Mesenchymal stem cell (in vitro differentiated cells and primary cell): ENCODE measurements around the gene LRP6. TPM values are rescaled to one million over a fixed set of nuclear protein-coding genes. Genes with fewer than 3 reads are reported as not detected.
"Not testable (repeated sequence)": the region's sequence is repeated elsewhere in the genome, so short reads cannot be mapped to it uniquely, and the experiment has no call there.

Source experiments
- DNase-seq: peaks from one replicate; pipeline ENCODE4 v3.0.0-alpha.2; 2013
- H2AFZ ChIP-seq: one replicate; pipeline ENCODE4 v1.6.1; 2013; ENCODE audit warnings: low read depth, mild to moderate bottlenecking, control low read depth, inconsistent platforms, low read length, moderate library complexity
- H2AK5ac ChIP-seq: 2 replicates; pipeline ENCODE4 v1.6.1; 2013; ENCODE audit warnings: low read length, moderate library complexity, mild to moderate bottlenecking, inconsistent platforms; ENCODE audit not compliant: severe bottlenecking
- H2BK120ac ChIP-seq: one replicate; pipeline ENCODE4 v1.6.1; 2013; ENCODE audit warnings: low read depth, mild to moderate bottlenecking, inconsistent platforms, low read length, moderate library complexity
- H2BK12ac ChIP-seq, 2 experiments: one replicate each; pipeline ENCODE4 v1.6.1; 2013; ENCODE audit warnings: inconsistent platforms in 2 of 2, low read length in 2 of 2, mild to moderate bottlenecking in 2 of 2, moderate library complexity in 2 of 2, control low read depth in 1 of 2
- H2BK15ac ChIP-seq: one replicate; pipeline ENCODE4 v1.6.1; 2013; ENCODE audit warnings: mild to moderate bottlenecking, low read depth, inconsistent platforms; ENCODE audit not compliant: poor library complexity, severe bottlenecking
- H2BK5ac ChIP-seq: 2 replicates; pipeline ENCODE4 v1.6.1; 2013; ENCODE audit warnings: low read depth, mild to moderate bottlenecking, low read length, control low read depth, inconsistent platforms; ENCODE audit not compliant: poor library complexity, severe bottlenecking
- H3K14ac ChIP-seq, 2 experiments: one replicate each; pipeline ENCODE4 v1.6.1; 2013; ENCODE audit warnings: inconsistent platforms in 2 of 2, low read length in 2 of 2, control low read depth in 1 of 2, mild to moderate bottlenecking in 1 of 2, moderate library complexity in 1 of 2
- H3K18ac ChIP-seq, 2 experiments: one replicate each; pipeline ENCODE4 v1.6.1; 2013; ENCODE audit warnings: inconsistent platforms in 2 of 2, low read length in 2 of 2, control low read depth in 1 of 2, low read depth in 1 of 2, mild to moderate bottlenecking in 1 of 2
- H3K23ac ChIP-seq, 2 experiments: one replicate each; pipeline ENCODE4 v1.6.1; 2013; ENCODE audit warnings: inconsistent platforms in 2 of 2, low read length in 2 of 2, mild to moderate bottlenecking in 2 of 2, moderate library complexity in 2 of 2, control low read depth in 1 of 2
- H3K27ac ChIP-seq: 2 replicates; pipeline ENCODE4 v1.5.1; 2013; ENCODE audit warnings: mild to moderate bottlenecking, moderate library complexity, low read length, control low read depth, inconsistent platforms; ENCODE audit not compliant: poor library complexity, severe bottlenecking
- H3K27me3 ChIP-seq, 2 experiments: 2 replicates each; pipeline versions ENCODE4 v1.6.1 to v1.7.0; 2013; ENCODE audit warnings: low read length in 2 of 2, mild to moderate bottlenecking in 2 of 2, moderate library complexity in 2 of 2, control low read depth in 1 of 2, inconsistent platforms in 1 of 2; ENCODE audit not compliant: control insufficient read depth in 1 of 2, insufficient read depth in 1 of 2
- H3K36me3 ChIP-seq, 2 experiments: 2 replicates each; pipeline versions ENCODE4 v1.6.1 to v1.7.0; 2013; ENCODE audit warnings: low read length in 2 of 2, control low read depth in 1 of 2, inconsistent platforms in 1 of 2, low read depth in 1 of 2, mild to moderate bottlenecking in 1 of 2; ENCODE audit not compliant: insufficient read depth in 2 of 2, control insufficient read depth in 1 of 2
- H3K4ac ChIP-seq, 2 experiments: one replicate each; pipeline ENCODE4 v1.6.1; 2013; ENCODE audit warnings: inconsistent platforms in 2 of 2, low read length in 2 of 2, mild to moderate bottlenecking in 2 of 2, moderate library complexity in 2 of 2, control low read depth in 1 of 2, low read depth in 1 of 2
- H3K4me1 ChIP-seq: 2 replicates; pipeline ENCODE4 v1.6.1; 2013; ENCODE audit warnings: low read depth, low read length, control low read depth; ENCODE audit not compliant: control insufficient read depth, insufficient read depth
- H3K4me2 ChIP-seq: 2 replicates; pipeline ENCODE4 v1.6.1; 2013; ENCODE audit warnings: low read length, mild to moderate bottlenecking, inconsistent platforms; ENCODE audit not compliant: poor library complexity, severe bottlenecking
- H3K4me3 ChIP-seq, 2 experiments: 2 replicates each; pipeline versions ENCODE4 v1.5.1 to v1.7.0; 2013; ENCODE audit warnings: low read length in 2 of 2, mild to moderate bottlenecking in 2 of 2, control low read depth in 1 of 2, low read depth in 1 of 2; ENCODE audit not compliant: insufficient read depth in 1 of 2
- H3K79me1 ChIP-seq: replicated peaks from 2 replicates; pipeline ENCODE4 v1.6.1; 2013; ENCODE audit warnings: mild to moderate bottlenecking, control low read depth, low read length, inconsistent platforms; ENCODE audit not compliant: poor library complexity, severe bottlenecking
- H3K9ac ChIP-seq: 2 replicates; pipeline ENCODE4 v1.7.0; 2013; ENCODE audit warnings: mild to moderate bottlenecking, low read length, moderate library complexity
- H3K9me3 ChIP-seq: 2 replicates; pipeline ENCODE4 v1.7.0; 2013; ENCODE audit warnings: mild to moderate bottlenecking, low read length; ENCODE audit not compliant: control insufficient read depth
- H4K8ac ChIP-seq: one replicate; pipeline ENCODE4 v1.6.1; 2013; ENCODE audit warnings: inconsistent platforms, mild to moderate bottlenecking, low read length, moderate library complexity
- H4K91ac ChIP-seq: one replicate; pipeline ENCODE4 v1.6.1; 2013; ENCODE audit warnings: mild to moderate bottlenecking, low read length, inconsistent platforms
- WGBS: methylation state at CpG from one replicate; pipeline ENCODE4 v1.1.7; 2013; ENCODE audit warnings: mixed read lengths; 5-methylcytosine and 5-hydroxymethylcytosine counted together
- polyA plus RNA-seq, 2 experiments: library from polyadenylated mRNA; stranded (reverse); fragments of 200-250 nt; gene quantifications; one replicate each; pipeline ENCODE4 v1.2.3, GENCODE V29; 2013

Gene LRP6
- polyA plus RNA-seq (2013, experiment 1 of 2) = 20.2 TPM
- 16.9 TPM for polyA plus RNA-seq (2013, experiment 2 of 2)

- H3K23ac ChIP-seq = peak within 1 kb of the TSS in 1 of 2 experiments; percentile 99
- H3K14ac ChIP-seq = peak within 1 kb of the TSS; percentile 16 to 100
- H2BK12ac ChIP-seq = peak within 1 kb of the TSS; percentile 93 to 100
- H4K8ac ChIP-seq = peak within 1 kb of the TSS; percentile 98
- 1% methylated on average over 69 of the region's 92 CpGs for WGBS
- H3K18ac ChIP-seq = peak within 1 kb of the TSS; percentile 99 to 100
- H3K79me1 ChIP-seq = peaks cover 6% of the 10 kb centered on the region
- H3K4me1 ChIP-seq = peaks cover 6% of the 10 kb centered on the region
- peak within 1 kb of the TSS; percentile 100 for H3K27ac ChIP-seq
- no peaks in the 10 kb centered on the region for H3K36me3 ChIP-seq
- peak within 1 kb of the TSS; percentile 100 for H2BK5ac ChIP-seq
- H4K91ac ChIP-seq = peak within 1 kb of the TSS; percentile 99
- H2BK15ac ChIP-seq = peak within 1 kb of the TSS; percentile 82
- peak within 1 kb of the TSS; percentile 91 for H3K4me2 ChIP-seq
- H3K4me3 ChIP-seq = peak within 1 kb of the TSS; percentile 88
- H2AFZ ChIP-seq = peak within 1 kb of the TSS; percentile 100
- peak within 1 kb of the TSS; percentile 91 for H2AK5ac ChIP-seq
- no peaks in the 10 kb centered on the region for H3K9me3 ChIP-seq
- H3K27me3 ChIP-seq = no peaks in the 10 kb centered on the region
- H2BK120ac ChIP-seq = peak within 1 kb of the TSS; percentile 100
- DNase-seq = peak; percentile 97
- peak within 1 kb of the TSS; percentile 66 to 100 for H3K4ac ChIP-seq
- H3K9ac ChIP-seq = peak within 1 kb of the TSS; percentile 100
Observed at GRCh38 chr12:12266873-12267741, at the start of gene LRP6. TSS of gene LRP6 (minus strand) at chr12:12267044. CDS start at chr12:12266735, 309 bp downstream.

- Histone ChIP-seq H3K27me3 (no peaks in the 10 kb centered on the region), H3K9ac (no peak overlapping the region)
Observed at GRCh38 chr12:12315838-12316237, 49.0 kb upstream of the LRP6 start.

DNA sequence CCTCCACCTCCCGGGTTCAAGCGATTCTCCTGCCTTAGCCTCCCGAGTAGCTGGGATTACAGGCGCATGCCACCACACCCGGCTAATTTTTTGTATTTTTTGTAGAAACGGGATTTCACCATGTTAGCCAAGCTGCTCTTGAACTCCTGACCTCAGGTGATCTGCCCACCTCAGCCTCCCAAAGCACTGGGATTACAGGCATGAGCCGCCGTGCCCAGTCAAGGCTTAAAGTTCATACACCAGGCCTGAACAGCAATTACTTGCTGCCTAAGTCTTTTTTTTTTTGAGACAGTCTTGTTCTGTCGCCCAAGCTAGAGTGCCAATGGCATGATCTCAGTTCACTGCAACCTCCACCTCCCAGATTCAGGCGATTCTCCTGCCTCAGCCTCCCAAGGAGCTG, 43.9 kb upstream of the LRP6 start:
- H2BK12ac ChIP-seq, H2BK5ac ChIP-seq, H2BK120ac ChIP-seq, H3K27me3 ChIP-seq, H3K79me1 ChIP-seq, H3K36me3 ChIP-seq, H2BK15ac ChIP-seq, H3K4me3 ChIP-seq, DNase-seq, H3K18ac ChIP-seq, H2AFZ ChIP-seq, H4K91ac ChIP-seq, H3K23ac ChIP-seq, H3K9me3 ChIP-seq, H3K4me1 ChIP-seq, H3K9ac ChIP-seq, H4K8ac ChIP-seq, H3K27ac ChIP-seq, H3K4me2 ChIP-seq, H3K4ac ChIP-seq, H3K14ac ChIP-seq, H2AK5ac ChIP-seq: not testable (repeated sequence)
- WGBS = 90% methylated on average over 9 of the region's 10 CpGs

More at GRCh38 chr12:12315838-12316237, 49.0 kb upstream of the LRP6 start:
- DNase-seq = no peak
- Histone ChIP-seq H3K18ac (no peak overlapping the region), H3K23ac (no peak overlapping the region), H3K9me3 (no peaks in the 10 kb centered on the region), H3K4me1 (peaks cover 4% of the 10 kb centered on the region), H3K4me3 (no peak overlapping the region), H2BK120ac (no peak overlapping the region), H4K91ac (no peak overlapping the region), H2BK12ac (no peak overlapping the region), H3K27ac (no peak overlapping the region), H3K36me3 (no peaks in the 10 kb centered on the region), H4K8ac (no peak overlapping the region), H3K4ac (no peak overlapping the region), H3K14ac (no peak overlapping the region), H2AFZ (no peak overlapping the region), H2AK5ac (no peak overlapping the region), H2BK5ac (no peak overlapping the region), H3K79me1 (no peaks in the 10 kb centered on the region), H3K4me2 (no peak overlapping the region), H2BK15ac (no peak overlapping the region)

DNA sequence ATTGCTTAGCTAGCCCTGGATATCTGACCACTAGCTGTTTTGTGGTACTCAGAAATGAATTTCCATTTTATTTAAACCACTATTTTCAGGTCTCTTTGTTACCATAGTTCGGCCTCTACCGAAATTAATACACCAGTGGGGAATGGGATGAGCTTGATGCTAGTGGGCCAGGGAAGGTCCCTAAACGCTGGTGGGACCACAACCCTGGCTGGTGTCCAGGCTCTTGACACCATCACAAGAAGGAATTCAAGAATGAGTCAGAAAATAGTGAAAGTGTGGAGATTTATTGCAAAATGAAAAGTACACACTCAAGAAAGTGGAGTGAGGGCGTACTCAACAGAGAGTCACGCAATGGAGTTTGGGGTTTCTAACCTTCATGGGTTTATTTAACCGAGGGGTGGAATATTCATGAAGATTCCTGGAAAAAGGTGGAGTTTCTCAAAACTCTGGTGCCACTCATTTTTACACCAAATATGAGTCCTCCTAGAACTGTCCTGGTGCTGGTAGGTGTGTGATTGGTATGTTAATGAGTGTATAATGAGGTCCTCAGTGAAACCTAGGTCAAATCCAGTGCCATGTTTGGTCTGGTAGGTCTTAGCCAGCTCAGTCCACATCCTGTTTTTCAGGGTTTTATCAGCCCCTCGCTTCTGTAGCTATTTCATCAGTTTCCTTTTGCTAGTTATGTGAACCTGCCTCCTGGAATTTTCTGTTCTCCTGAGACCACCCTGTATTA, 38.9 kb upstream of the LRP6 start:
- Histone ChIP-seq H3K4me3 (no peak overlapping the region), H3K4me1 (no peaks in the 10 kb centered on the region), H3K36me3 (no peaks in the 10 kb centered on the region), H3K14ac (no peak overlapping the region), H3K79me1 (no peaks in the 10 kb centered on the region), H4K8ac (no peak overlapping the region), H3K9me3 (no peaks in the 10 kb centered on the region), H2BK15ac (no peak overlapping the region), H4K91ac (no peak overlapping the region), H2BK5ac (no peak overlapping the region), H2BK12ac (no peak overlapping the region), H3K4me2 (no peak overlapping the region), H3K27me3 (no peaks in the 10 kb centered on the region), H3K23ac (no peak overlapping the region), H2AFZ (no peak overlapping the region), H3K4ac (no peak overlapping the region), H3K27ac (no peak overlapping the region), H3K9ac (no peak overlapping the region), H2BK120ac (no peak overlapping the region), H2AK5ac (no peak overlapping the region), H3K18ac (no peak overlapping the region)
- no peak for DNase-seq
- WGBS = 88% methylated on average over 7 of the region's 7 CpGs
